Pons (tissue), 1 donor: Measurements from ENCODE around the gene CMTM4.
"Not testable (repeated sequence)": the region's sequence is repeated elsewhere in the genome, so short reads cannot be mapped to it uniquely, and the experiment has no call there.

Experiments
- DNase-seq: peaks from one replicate; pipeline ENCODE4 v3.0.0-alpha.2; 2016; ENCODE audit warnings: low spot score

The CMTM4 gene

GRCh38 chr16:66592241-66592640, 104.3 kb downstream of the CMTM4 start:
- no peak for DNase-seq

- DNase-seq = no peak
Measured at GRCh38 chr16:66591018-66591417, 105.5 kb downstream of the CMTM4 start.

- DNase-seq = no peak
Measured at GRCh38 chr16:66590322-66590721, 106.2 kb downstream of the CMTM4 start.

GRCh38 chr16:66588981-66589713, 107.4 kb downstream of the CMTM4 start:
- DNase-seq = peak; percentile 61

GRCh38 chr16:66587881-66588600, 108.5 kb downstream of the CMTM4 start:
- DNase-seq = no peak

- DNase-seq = peak; percentile 44
Measured at GRCh38 chr16:66585481-66586239, 110.9 kb downstream of the CMTM4 start.

- DNase-seq = no peak
Measured at GRCh38 chr16:66581246-66581952, 115.1 kb downstream of the CMTM4 start.

- DNase-seq = no peak
Measured at GRCh38 chr16:66580605-66581209, 115.8 kb downstream of the CMTM4 start.

GRCh38 chr16:66578651-66579531, 117.7 kb downstream of the CMTM4 start, which contains the start of gene CMTM2:
Gene CMTM2 (plus strand): TSS chr16:66579463. CDS start chr16:66579608, 145 bp downstream.
- no peak for DNase-seq

GRCh38 chr16:66576296-66576695, 120.2 kb downstream of the CMTM4 start:
- no peak for DNase-seq

GRCh38 chr16:66575060-66575459, 121.5 kb downstream of the CMTM4 start:
- DNase-seq = no peak

- DNase-seq = no peak
Measured at GRCh38 chr16:66574531-66574930, 122.0 kb downstream of the CMTM4 start.

- no peak for DNase-seq
Measured at GRCh38 chr16:66574081-66574480, 122.5 kb downstream of the CMTM4 start.

GRCh38 chr16:66572356-66572755, 124.2 kb downstream of the CMTM4 start:
- no peak for DNase-seq

GRCh38 chr16:66569827-66570405, 126.6 kb downstream of the CMTM4 start:
- DNase-seq = no peak

GRCh38 chr16:66569131-66569530, 127.4 kb downstream of the CMTM4 start:
- DNase-seq = no peak

GRCh38 chr16:66568355-66568754, 128.2 kb downstream of the CMTM4 start:
- DNase-seq = no peak

GRCh38 chr16:66567270-66567669, 129.3 kb downstream of the CMTM4 start:
- DNase-seq = not testable (repeated sequence)

GRCh38 chr16:66566051-66566901, 130.3 kb downstream of the CMTM4 start, which contains the start of gene CMTM1:
Gene CMTM1 (plus strand): TSS chr16:66566439. CDS start chr16:66566514, 75 bp downstream.
- no peak for DNase-seq
